ENCODE results near the gene VEGFA. TPM values are rescaled to one million over a fixed set of nuclear protein-coding genes. Genes with fewer than 3 reads are reported as not detected.

VEGFA gene
- total RNA-seq, 1 experiment from 2014 or later, result 112 TPM

GRCh38 chr6:43833996-43834390 is 64.0 kb downstream of the VEGFA start:
- no peak overlapping the region for H3K27ac ChIP-seq
- H3K36me3 ChIP-seq (ENCODE audit: low read depth), result no peaks in the 10 kb centered on the region
- H3K4me2 ChIP-seq, result no peak overlapping the region
- DNase-seq, result no peak
- no peaks in the 10 kb centered on the region for H3K79me2 ChIP-seq (ENCODE audit: low read depth)
- no TSS peak for BruUV-seq (replicated peaks)
- POLR2A ChIA-PET (ENCODE audit: unreplicated experiment), result no interaction called here
- H3K4me3 ChIP-seq, result no peak overlapping the region
- H3K4me1 ChIP-seq (replicated peaks; ENCODE audit: insufficient read depth), result peaks cover 37% of the 10 kb centered on the region
- CTCF ChIA-PET, result no interaction called here
- no peaks in the 10 kb centered on the region for H3K9me2 ChIP-seq (ENCODE audit: insufficient read depth)
- no peaks in the 10 kb centered on the region for H3K27me3 ChIP-seq (ENCODE audit: insufficient read depth, low read depth)
- no peak overlapping the region for H2AFZ ChIP-seq
- TF ChIP-seq EZH2 (IDR thresholded peaks at IDR 0.05; ENCODE audit: low read depth) (no peak), CTCF (conservative IDR thresholded peaks at IDR 0.05) (no peak)
- intact Hi-C loops (cut with micrococcal nuclease; ENCODE audit: unreplicated experiment), result loop anchor here (10.0 kb wide), 1 partner anchor 171 kb away; no protein-coding TSS in a partner anchor
- peaks cover 11% of the 10 kb centered on the region; the same call in 1 of the 2 replicates for H3F3A ChIP-seq (ENCODE audit: insufficient read depth, low read depth)
- H3K9me3 ChIP-seq (ENCODE audit: insufficient read depth, low read depth), result no peaks in the 10 kb centered on the region
- no peaks in the 10 kb centered on the region for H4K20me1 ChIP-seq (ENCODE audit: insufficient read depth)

GRCh38 chr6:43834528-43835155 is 64.6 kb downstream of the VEGFA start:
- no peak for TF ChIP-seq EZH2 (IDR thresholded peaks at IDR 0.05; ENCODE audit: low read depth)
- TF ChIP-seq CTCF (conservative IDR thresholded peaks at IDR 0.05), result no peak
- CTCF ChIA-PET, result interaction anchor here (0.5 kb wide), 1 partner anchor 87 kb away, joined by 4 read pairs; no protein-coding TSS in a partner anchor

GRCh38 chr6:43835872-43836419 is 65.9 kb downstream of the VEGFA start:
- no peaks in the 10 kb centered on the region for H3K36me3 ChIP-seq (ENCODE audit: low read depth)
- no peak for TF ChIP-seq CTCF (conservative IDR thresholded peaks at IDR 0.05)
- TF ChIP-seq EZH2 (IDR thresholded peaks at IDR 0.05; ENCODE audit: low read depth), result no peak
- H2AFZ ChIP-seq, result no peak overlapping the region
- no peaks in the 10 kb centered on the region for H4K20me1 ChIP-seq (ENCODE audit: insufficient read depth)
- no peak overlapping the region for H3K27ac ChIP-seq
- H3K9me3 ChIP-seq (ENCODE audit: insufficient read depth, low read depth), result no peaks in the 10 kb centered on the region
- no peaks in the 10 kb centered on the region for H3K27me3 ChIP-seq (ENCODE audit: insufficient read depth, low read depth)
- intact Hi-C loops (cut with micrococcal nuclease; ENCODE audit: unreplicated experiment), result loop anchor here (5.0 to 10.0 kb wide), 2 partner anchors 169 kb away; no protein-coding TSS in a partner anchor
- H3K9me2 ChIP-seq (ENCODE audit: insufficient read depth), result no peaks in the 10 kb centered on the region
- ChIA-PET CTCF (no interaction called here), POLR2A (ENCODE audit: unreplicated experiment) (no interaction called here)
- H3K79me2 ChIP-seq (ENCODE audit: low read depth), result no peaks in the 10 kb centered on the region
- H3K4me1 ChIP-seq (replicated peaks; ENCODE audit: insufficient read depth), result peaks cover 36% of the 10 kb centered on the region
- no peak overlapping the region for H3K4me2 ChIP-seq
- BruUV-seq (replicated peaks), result no TSS peak
- H3F3A ChIP-seq (ENCODE audit: insufficient read depth, low read depth), result peaks cover 17% of the 10 kb centered on the region
- no peak overlapping the region for H3K4me3 ChIP-seq
- no peak for DNase-seq

More at GRCh38 chr6:43834528-43835155, 64.6 kb downstream of the VEGFA start:
- Histone ChIP-seq H2AFZ (no peak overlapping the region), H3F3A (ENCODE audit: insufficient read depth, low read depth) (peaks cover 13% of the 10 kb centered on the region; the same call in 1 of the 2 replicates), H3K9me2 (ENCODE audit: insufficient read depth) (no peaks in the 10 kb centered on the region), H3K4me1 (replicated peaks; ENCODE audit: insufficient read depth) (peaks cover 37% of the 10 kb centered on the region), H3K79me2 (ENCODE audit: low read depth) (no peaks in the 10 kb centered on the region), H3K27me3 (ENCODE audit: insufficient read depth, low read depth) (no peaks in the 10 kb centered on the region), H3K9me3 (ENCODE audit: insufficient read depth, low read depth) (no peaks in the 10 kb centered on the region), H3K36me3 (ENCODE audit: low read depth) (no peaks in the 10 kb centered on the region), H3K4me2 (no peak overlapping the region), H3K27ac (no peak overlapping the region), H3K4me3 (no peak overlapping the region), H4K20me1 (ENCODE audit: insufficient read depth) (no peaks in the 10 kb centered on the region)
- no TSS peak for BruUV-seq (replicated peaks)
- intact Hi-C loops (cut with micrococcal nuclease; ENCODE audit: unreplicated experiment), result loop anchor here (5.0 to 10.0 kb wide), 2 partner anchors 167 to 170 kb away; no protein-coding TSS in a partner anchor
- no peak for DNase-seq
- POLR2A ChIA-PET (ENCODE audit: unreplicated experiment), result no interaction called here

Other genes with a start within 250 kb of the VEGFA start
- gene XPO5, start 194.2 kb upstream of the VEGFA start, total RNA-seq (2021), result 36.1 and 42.4 TPM in 2 replicates
- gene POLH, start 194.0 kb upstream of the VEGFA start, total RNA-seq (2021), result 21.0 and 39.3 TPM in 2 replicates
- 70.8 and 89.4 TPM in 2 replicates for gene GTPBP2, start 140.9 kb upstream of the VEGFA start, total RNA-seq (2021)
- gene MAD2L1BP, start 134.4 kb upstream of the VEGFA start, total RNA-seq (2021), result 23.6 and 25.7 TPM in 2 replicates
- gene RSPH9, start 125.2 kb upstream of the VEGFA start, total RNA-seq (2021), result not detected in 2 replicates
- gene MRPS18A, start 82.4 kb upstream of the VEGFA start, total RNA-seq (2021), result 49.1 and 54.8 TPM in 2 replicates

All from PC-9 (cell line).